ENCODE data around the gene RNF182.

DNA sequence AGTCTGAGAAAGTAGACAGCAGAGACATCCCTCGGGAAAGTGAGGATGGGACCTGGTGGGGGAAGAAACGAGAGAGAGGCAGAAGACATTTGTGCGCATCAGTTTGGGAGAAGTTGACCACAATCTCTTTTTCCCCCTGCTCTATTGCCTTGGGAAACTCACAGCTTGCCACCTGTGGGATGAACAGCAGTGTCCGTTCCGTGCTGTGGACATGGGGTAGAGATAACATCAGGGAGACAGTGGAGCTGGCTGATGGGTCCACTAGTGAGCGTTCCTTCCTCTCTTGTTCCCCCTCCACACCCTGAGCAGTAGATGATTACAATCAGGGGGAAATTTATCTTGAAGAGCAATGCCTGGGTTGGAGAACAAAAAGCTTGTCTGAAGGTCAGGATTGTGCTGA is 21.8 kb upstream of the RNF182 start:
- TF ChIP-seq, protein P1, sequence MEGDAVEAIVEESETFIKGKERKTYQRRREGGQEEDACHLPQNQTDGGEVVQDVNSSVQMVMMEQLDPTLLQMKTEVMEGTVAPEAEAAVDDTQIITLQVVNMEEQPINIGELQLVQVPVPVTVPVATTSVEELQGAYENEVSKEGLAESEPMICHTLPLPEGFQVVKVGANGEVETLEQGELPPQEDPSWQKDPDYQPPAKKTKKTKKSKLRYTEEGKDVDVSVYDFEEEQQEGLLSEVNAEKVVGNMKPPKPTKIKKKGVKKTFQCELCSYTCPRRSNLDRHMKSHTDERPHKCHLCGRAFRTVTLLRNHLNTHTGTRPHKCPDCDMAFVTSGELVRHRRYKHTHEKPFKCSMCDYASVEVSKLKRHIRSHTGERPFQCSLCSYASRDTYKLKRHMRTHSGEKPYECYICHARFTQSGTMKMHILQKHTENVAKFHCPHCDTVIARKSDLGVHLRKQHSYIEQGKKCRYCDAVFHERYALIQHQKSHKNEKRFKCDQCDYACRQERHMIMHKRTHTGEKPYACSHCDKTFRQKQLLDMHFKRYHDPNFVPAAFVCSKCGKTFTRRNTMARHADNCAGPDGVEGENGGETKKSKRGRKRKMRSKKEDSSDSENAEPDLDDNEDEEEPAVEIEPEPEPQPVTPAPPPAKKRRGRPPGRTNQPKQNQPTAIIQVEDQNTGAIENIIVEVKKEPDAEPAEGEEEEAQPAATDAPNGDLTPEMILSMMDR (IDR thresholded peaks at IDR 0.05): no peak
- TF ChIP-seq POLR2A (IDR thresholded peaks at IDR 0.05): no peak

Data from body of pancreas (tissue), 4 donors.